ENCODE data around the gene MACROD2.

GRCh38 chr20:14512839-14513238 lies 517.5 kb downstream of the MACROD2 start:
- no peak for TF ChIP-seq CTCF (IDR thresholded peaks at IDR 0.05 in 2 of 3, conservative IDR thresholded peaks at IDR 0.05 in 1 of 3; ENCODE audit: borderline replicate concordance in 1 of 3, insufficient read depth in 1 of 3, low read depth in 2 of 3, low read length in 2 of 3)
- no peak for TF ChIP-seq POLR2A (IDR thresholded peaks at IDR 0.05; ENCODE audit: borderline replicate concordance, extremely low read depth, insufficient read depth, insufficient read length)
- no peak for TF ChIP-seq ZNF274 (IDR thresholded peaks at IDR 0.05; ENCODE audit: low read depth, low read length)
- no peak for TF ChIP-seq REST (IDR thresholded peaks at IDR 0.05; ENCODE audit: low read depth)
- TF ChIP-seq ATF3 (IDR thresholded peaks at IDR 0.05) = no peak

All from HCT116 (cell line).